Smooth muscle cell (in vitro differentiated cells): ENCODE results near the gene SIGLEC15. TPM values are rescaled to one million over a fixed set of nuclear protein-coding genes. Genes with fewer than 3 reads are reported as not detected.

Experiments
- DNase-seq: peaks from one replicate; lab custom pipeline; 2025; ENCODE audit not compliant: unreplicated experiment; lab: John Stamatoyannopoulos, UW
- H2AFZ ChIP-seq: fragments of 200-600 bp; sonication (generic); 2 replicates; pipeline ENCODE4 v1.6.0; 2016; ENCODE audit warnings: antibody characterized with exemption, low read depth, mild to moderate bottlenecking
- H3F3A ChIP-seq: fragments of 200-600 bp; sonication (generic); 2 replicates; pipeline ENCODE4 v1.6.0; 2017; ENCODE audit warnings: antibody characterized with exemption, low read depth
- H3K27ac ChIP-seq: fragments of 200-600 bp; sonication (generic); 2 replicates; pipeline ENCODE4 v1.5.1; 2016; ENCODE audit warnings: low read depth, mild to moderate bottlenecking
- H3K27me3 ChIP-seq: fragments of 200-600 bp; sonication (generic); 2 replicates; pipeline ENCODE4 v1.6.1; 2016; ENCODE audit warnings: low read depth, mild to moderate bottlenecking
- H3K36me3 ChIP-seq: fragments of 200-600 bp; sonication (generic); 2 replicates; pipeline ENCODE4 v1.5.1; 2016; ENCODE audit warnings: low read depth
- H3K4me1 ChIP-seq: fragments of 200-600 bp; sonication (generic); 2 replicates; pipeline ENCODE4 v1.5.1; 2016; ENCODE audit warnings: low read depth
- H3K4me2 ChIP-seq: fragments of 200-600 bp; sonication (generic); 2 replicates; pipeline ENCODE4 v1.6.0; 2016; ENCODE audit warnings: mild to moderate bottlenecking
- H3K4me3 ChIP-seq: fragments of 200-600 bp; sonication (generic); 2 replicates; pipeline ENCODE4 v1.5.1; 2016; ENCODE audit warnings: mild to moderate bottlenecking
- H3K79me2 ChIP-seq: fragments of 200-600 bp; sonication (generic); 2 replicates; pipeline ENCODE4 v1.6.0; 2016; ENCODE audit warnings: low read depth, mild to moderate bottlenecking
- H3K9ac ChIP-seq: fragments of 200-600 bp; sonication (generic); 2 replicates; pipeline ENCODE4 v1.6.0; 2016; ENCODE audit warnings: low read depth
- H3K9me3 ChIP-seq: fragments of 200-600 bp; sonication (generic); replicated peaks from 2 replicates; pipeline ENCODE4 v1.5.1; 2016; ENCODE audit warnings: low read depth
- H4K20me1 ChIP-seq: fragments of 200-600 bp; sonication (generic); 2 replicates; pipeline ENCODE4 v1.6.0; 2016; ENCODE audit warnings: low read depth
- WGBS: methylation state at CpG from one replicate; pipeline ENCODE4 v1.1.7; 2016; ENCODE audit warnings: low lambda C conversion rate; 5-methylcytosine and 5-hydroxymethylcytosine counted together
- polyA plus RNA-seq: library from polyadenylated mRNA; unstranded; fragments of >200 nt; fragmentation: Nextera tagmentation; extraction: Ambion mirVana; gene quantifications from 2 replicates; pipeline ENCODE4 v1.2.1, GENCODE V29; 2016
- total RNA-seq: library from RNA; depleted of rRNA; stranded (reverse); fragments of >200 nt; gene quantifications from 2 replicates; pipeline ENCODE4 v1.2.3, GENCODE V29; 2014
- TF ChIP-seq, protein P1 (sequence below): fragments of 200-600 bp; sonication (generic); IDR thresholded peaks from 2 replicates; pipeline ENCODE4 v1.5.1; 2017; ENCODE audit warnings: borderline replicate concordance, mild to moderate bottlenecking, antibody characterized with exemption; ENCODE audit not compliant: insufficient read depth, poor library complexity, severe bottlenecking

The SIGLEC15 gene
- total and polyA plus RNA-seq, 2 experiments from 2014 or later, result 0.58 to 1.4 TPM

DNA sequence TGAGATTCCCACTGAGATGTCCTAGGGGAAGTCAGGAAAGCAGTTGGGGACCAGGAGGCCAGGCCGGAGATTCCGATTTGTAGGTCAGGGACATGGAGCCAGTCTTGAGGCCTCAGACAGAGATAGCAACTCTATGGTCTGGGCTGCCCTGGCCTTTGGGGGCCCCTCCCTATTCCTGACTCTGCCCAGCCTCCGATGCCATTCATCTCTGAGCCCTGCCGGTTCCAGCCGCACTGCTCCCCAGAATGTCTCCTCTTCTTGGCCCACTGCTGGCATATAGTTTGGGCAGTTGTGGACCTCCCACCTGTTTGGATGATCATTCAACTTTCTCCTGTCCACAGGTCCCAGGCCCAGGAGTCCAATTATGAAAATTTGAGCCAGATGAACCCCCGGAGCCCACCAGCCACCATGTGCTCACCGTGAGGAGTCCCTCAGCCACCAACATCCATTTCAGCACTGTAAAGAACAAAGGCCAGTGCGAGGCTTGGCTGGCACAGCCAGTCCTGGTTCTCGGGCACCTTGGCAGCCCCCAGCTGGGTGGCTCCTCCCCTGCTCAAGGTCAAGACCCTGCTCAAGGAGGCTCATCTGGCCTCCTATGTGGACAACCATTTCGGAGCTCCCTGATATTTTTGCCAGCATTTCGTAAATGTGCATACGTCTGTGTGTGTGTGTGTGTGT lies 16.4 kb downstream of the SIGLEC15 start:
- DNase-seq, result no peak
- WGBS, result 98% methylated on average over 12 of the region's 12 CpGs
- H3K79me2 ChIP-seq, result no peaks in the 10 kb centered on the region
- no peak overlapping the region for H3K27ac ChIP-seq
- no peak overlapping the region for H2AFZ ChIP-seq
- H3K4me1 ChIP-seq, result peaks cover 4% of the 10 kb centered on the region
- H3K36me3 ChIP-seq, result no peaks in the 10 kb centered on the region
- H3F3A ChIP-seq, result no peaks in the 10 kb centered on the region
- H3K9me3 ChIP-seq, result no peaks in the 10 kb centered on the region
- peaks cover 5% of the 10 kb centered on the region for H3K27me3 ChIP-seq
- no peak overlapping the region for H3K4me3 ChIP-seq
- H3K4me2 ChIP-seq, result no peak overlapping the region
- no peak overlapping the region for H3K9ac ChIP-seq
- no peaks in the 10 kb centered on the region for H4K20me1 ChIP-seq
- TF ChIP-seq, protein P1, sequence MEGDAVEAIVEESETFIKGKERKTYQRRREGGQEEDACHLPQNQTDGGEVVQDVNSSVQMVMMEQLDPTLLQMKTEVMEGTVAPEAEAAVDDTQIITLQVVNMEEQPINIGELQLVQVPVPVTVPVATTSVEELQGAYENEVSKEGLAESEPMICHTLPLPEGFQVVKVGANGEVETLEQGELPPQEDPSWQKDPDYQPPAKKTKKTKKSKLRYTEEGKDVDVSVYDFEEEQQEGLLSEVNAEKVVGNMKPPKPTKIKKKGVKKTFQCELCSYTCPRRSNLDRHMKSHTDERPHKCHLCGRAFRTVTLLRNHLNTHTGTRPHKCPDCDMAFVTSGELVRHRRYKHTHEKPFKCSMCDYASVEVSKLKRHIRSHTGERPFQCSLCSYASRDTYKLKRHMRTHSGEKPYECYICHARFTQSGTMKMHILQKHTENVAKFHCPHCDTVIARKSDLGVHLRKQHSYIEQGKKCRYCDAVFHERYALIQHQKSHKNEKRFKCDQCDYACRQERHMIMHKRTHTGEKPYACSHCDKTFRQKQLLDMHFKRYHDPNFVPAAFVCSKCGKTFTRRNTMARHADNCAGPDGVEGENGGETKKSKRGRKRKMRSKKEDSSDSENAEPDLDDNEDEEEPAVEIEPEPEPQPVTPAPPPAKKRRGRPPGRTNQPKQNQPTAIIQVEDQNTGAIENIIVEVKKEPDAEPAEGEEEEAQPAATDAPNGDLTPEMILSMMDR, result no peak

DNA sequence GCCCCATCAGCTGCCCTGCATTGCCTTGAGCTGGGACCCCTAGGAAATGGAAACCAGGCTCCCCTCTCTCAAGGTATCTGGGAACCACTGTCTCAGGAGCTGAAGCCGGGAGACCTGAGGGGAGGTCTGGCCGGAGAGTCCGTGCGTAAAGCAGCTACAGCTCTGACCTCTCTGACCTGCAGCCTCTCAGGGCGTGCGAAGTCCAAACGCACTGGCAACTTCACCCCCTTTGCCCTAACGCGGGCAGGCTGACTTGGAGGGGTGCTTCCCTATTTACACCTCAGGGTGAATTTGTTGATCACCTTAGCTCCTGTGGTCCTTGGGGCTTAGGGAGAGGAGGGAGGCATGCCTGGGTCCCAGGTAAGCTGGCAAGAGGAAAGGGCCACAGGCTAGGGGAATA lies 17.5 kb downstream of the SIGLEC15 start:
- WGBS, result 97% methylated on average over 9 of the region's 9 CpGs
- Histone ChIP-seq H3K27ac (no peak overlapping the region), H3K4me3 (no peak overlapping the region), H3K9ac (no peak overlapping the region), H3K27me3 (no peaks in the 10 kb centered on the region), H3K4me1 (peaks cover 4% of the 10 kb centered on the region), H3K4me2 (no peak overlapping the region), H2AFZ (no peak overlapping the region), H3K36me3 (no peaks in the 10 kb centered on the region), H3K79me2 (no peaks in the 10 kb centered on the region), H4K20me1 (no peaks in the 10 kb centered on the region), H3F3A (no peaks in the 10 kb centered on the region), H3K9me3 (no peaks in the 10 kb centered on the region)
- DNase-seq, result no peak
- TF ChIP-seq, protein P1, result no peak

DNA sequence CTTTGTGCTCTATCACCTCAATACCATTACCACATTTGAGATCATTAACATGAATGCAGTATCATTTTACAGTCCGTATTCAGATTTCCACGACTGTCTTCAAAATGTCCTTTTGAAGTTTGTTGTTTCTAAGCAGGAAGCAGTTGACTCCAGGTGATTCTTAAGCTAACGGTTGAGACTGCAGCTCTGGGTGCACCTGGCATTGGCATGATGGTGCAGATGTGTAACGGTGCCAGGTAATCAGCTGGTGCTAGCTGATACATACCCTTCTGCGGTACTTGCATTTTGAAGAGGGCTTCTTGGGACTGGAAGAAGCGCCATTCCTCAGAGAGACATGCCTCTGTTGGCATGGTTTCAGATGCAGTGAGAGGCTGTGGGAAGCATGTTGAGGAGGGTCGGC lies 19.5 kb downstream of the SIGLEC15 start:
- no peak overlapping the region for H2AFZ ChIP-seq
- TF ChIP-seq, protein P1, result no peak
- H3K27me3 ChIP-seq, result no peaks in the 10 kb centered on the region
- H3K4me3 ChIP-seq, result no peak overlapping the region
- no peak for DNase-seq
- peak overlapping the region; percentile 63 for H3K27ac ChIP-seq
- no peaks in the 10 kb centered on the region for H4K20me1 ChIP-seq
- H3K4me1 ChIP-seq, result peaks cover 4% of the 10 kb centered on the region
- H3K9ac ChIP-seq, result no peak overlapping the region
- 92% methylated on average over 7 of the region's 7 CpGs for WGBS
- no peaks in the 10 kb centered on the region for H3K9me3 ChIP-seq
- peak overlapping the region; percentile 66 for H3K4me2 ChIP-seq
- H3K36me3 ChIP-seq, result no peaks in the 10 kb centered on the region
- no peaks in the 10 kb centered on the region for H3F3A ChIP-seq
- H3K79me2 ChIP-seq, result no peaks in the 10 kb centered on the region

DNA sequence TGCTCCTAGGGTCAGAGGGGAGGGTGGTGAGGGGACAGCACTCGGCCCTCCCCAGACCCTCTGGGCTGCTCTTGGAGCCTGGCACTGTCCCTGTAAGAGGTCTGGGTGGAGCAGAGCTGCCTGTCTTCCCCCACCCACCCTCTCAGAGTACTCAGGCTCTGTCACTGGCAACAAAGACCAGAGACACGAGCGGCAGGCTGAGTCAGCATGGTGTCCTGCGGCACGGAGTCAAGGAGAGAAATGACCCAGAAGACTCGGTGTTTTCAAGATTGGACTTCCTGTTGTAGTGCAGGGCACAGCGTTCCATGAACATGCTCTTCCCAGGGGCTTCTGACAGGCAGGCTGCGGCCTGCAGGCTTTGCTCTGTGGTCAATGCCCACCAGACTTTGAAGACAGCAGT lies 19.9 kb downstream of the SIGLEC15 start:
- TF ChIP-seq, protein P1, result no peak
- no peak overlapping the region for H2AFZ ChIP-seq
- H3K9ac ChIP-seq, result no peak overlapping the region

More for the DNA sequence above, 19.9 kb downstream of the SIGLEC15 start:
- Histone ChIP-seq H3K36me3 (no peaks in the 10 kb centered on the region), H3K4me3 (no peak overlapping the region), H3K27me3 (no peaks in the 10 kb centered on the region), H3F3A (no peaks in the 10 kb centered on the region), H4K20me1 (no peaks in the 10 kb centered on the region), H3K4me2 (peak overlapping the region; percentile 66), H3K9me3 (no peaks in the 10 kb centered on the region), H3K4me1 (peaks cover 4% of the 10 kb centered on the region), H3K27ac (peak overlapping the region; percentile 63), H3K79me2 (no peaks in the 10 kb centered on the region)
- no peak for DNase-seq
- WGBS, result 20% methylated on average over 8 of the region's 8 CpGs
